Neuron (in vitro differentiated cells): ENCODE data around the gene MRPS31.
A peak's percentile ranks its signal among the peaks of the same experiment; 100 is the strongest.
"Not testable (repeated sequence)": the region's sequence is repeated elsewhere in the genome, so short reads cannot be mapped to it uniquely, and the experiment has no call there.

Experiments used
- H2AFZ ChIP-seq: one replicate; pipeline ENCODE4 v1.6.1; 2013; ENCODE audit warnings: low read depth, mild to moderate bottlenecking, inconsistent platforms, low read length, moderate library complexity
- H3K27me3 ChIP-seq: one replicate; pipeline ENCODE4 v1.6.1; 2013; ENCODE audit warnings: low read length; ENCODE audit not compliant: insufficient read depth
- H3K36me3 ChIP-seq: one replicate; pipeline ENCODE4 v1.6.1; 2013; ENCODE audit warnings: low read length; ENCODE audit not compliant: insufficient read depth
- H3K4me1 ChIP-seq: one replicate; pipeline ENCODE4 v1.6.1; 2013; ENCODE audit warnings: low read length; ENCODE audit not compliant: insufficient read depth
- H3K4me3 ChIP-seq: 2 replicates; pipeline ENCODE4 v1.5.1; 2013; ENCODE audit warnings: mild to moderate bottlenecking, low read length, moderate library complexity
- H3K9me3 ChIP-seq: one replicate; pipeline ENCODE4 v1.6.1; 2013; ENCODE audit warnings: low read length

Gene MRPS31

GRCh38 chr13:40799508-40799907 lies 28.5 kb upstream of the MRPS31 start:
- H3K9me3 ChIP-seq: no peaks in the 10 kb centered on the region
- H3K4me3 ChIP-seq: no peak overlapping the region
- H3K36me3 ChIP-seq: peaks cover 49% of the 10 kb centered on the region
- H3K4me1 ChIP-seq: no peaks in the 10 kb centered on the region
- H3K27me3 ChIP-seq: no peaks in the 10 kb centered on the region
- no peak overlapping the region for H2AFZ ChIP-seq

- no peak overlapping the region for H2AFZ ChIP-seq
- no peak overlapping the region for H3K4me3 ChIP-seq
- no peaks in the 10 kb centered on the region for H3K4me1 ChIP-seq
- H3K36me3 ChIP-seq: peaks cover 47% of the 10 kb centered on the region
- H3K27me3 ChIP-seq: no peaks in the 10 kb centered on the region
- H3K9me3 ChIP-seq: no peaks in the 10 kb centered on the region
Observed at GRCh38 chr13:40798380-40798779, 27.4 kb upstream of the MRPS31 start.

GRCh38 chr13:40796649-40797048 lies 25.7 kb upstream of the MRPS31 start:
- Histone ChIP-seq H2AFZ (no peak overlapping the region), H3K36me3 (peaks cover 40% of the 10 kb centered on the region), H3K27me3 (no peaks in the 10 kb centered on the region)

GRCh38 chr13:40794414-40795368 lies 23.7 kb upstream of the MRPS31 start:
- Histone ChIP-seq H3K4me1 (no peaks in the 10 kb centered on the region), H3K27me3 (no peaks in the 10 kb centered on the region), H3K36me3 (peaks cover 31% of the 10 kb centered on the region), H2AFZ (no peak overlapping the region), H3K9me3 (no peaks in the 10 kb centered on the region), H3K4me3 (no peak overlapping the region)

More at GRCh38 chr13:40796649-40797048, 25.7 kb upstream of the MRPS31 start:
- no peaks in the 10 kb centered on the region for H3K9me3 ChIP-seq
- no peaks in the 10 kb centered on the region for H3K4me1 ChIP-seq
- no peak overlapping the region for H3K4me3 ChIP-seq

GRCh38 chr13:40793339-40793738 lies 22.3 kb upstream of the MRPS31 start:
- Histone ChIP-seq H3K36me3 (peaks cover 19% of the 10 kb centered on the region), H3K27me3 (no peaks in the 10 kb centered on the region), H2AFZ (no peak overlapping the region), H3K4me3 (no peak overlapping the region), H3K4me1 (no peaks in the 10 kb centered on the region), H3K9me3 (no peaks in the 10 kb centered on the region)

- Histone ChIP-seq H3K4me1 (no peaks in the 10 kb centered on the region), H2AFZ (no peak overlapping the region), H3K36me3 (peaks cover 15% of the 10 kb centered on the region), H3K27me3 (no peaks in the 10 kb centered on the region), H3K4me3 (no peak overlapping the region), H3K9me3 (no peaks in the 10 kb centered on the region)
Observed at GRCh38 chr13:40792284-40793051, 21.5 kb upstream of the MRPS31 start.

- no peaks in the 10 kb centered on the region for H3K4me1 ChIP-seq
- peak overlapping the region; percentile 93 for H3K4me3 ChIP-seq
- peaks cover 7% of the 10 kb centered on the region for H3K36me3 ChIP-seq
- H3K9me3 ChIP-seq: no peaks in the 10 kb centered on the region
- no peaks in the 10 kb centered on the region for H3K27me3 ChIP-seq
- H2AFZ ChIP-seq: peak overlapping the region; percentile 98
Observed at GRCh38 chr13:40790154-40790616, 19.2 kb upstream of the MRPS31 start.

GRCh38 chr13:40789275-40790153 lies 18.5 kb upstream of the MRPS31 start, which contains the start of gene SLC25A15:
Gene SLC25A15, plus strand, starts transcription at chr13:40789611. Its CDS starts 3,616 bp downstream, at chr13:40793227.
- Histone ChIP-seq H3K4me3 (peak within 1 kb of the TSS; percentile 93), H3K9me3 (no peaks in the 10 kb centered on the region), H2AFZ (peak within 1 kb of the TSS; percentile 98), H3K27me3 (no peaks in the 10 kb centered on the region), H3K4me1 (no peaks in the 10 kb centered on the region), H3K36me3 (peaks cover 5% of the 10 kb centered on the region)

- H3K36me3 ChIP-seq, H3K4me1 ChIP-seq, H3K27me3 ChIP-seq, H3K9me3 ChIP-seq: not testable (repeated sequence)
- Histone ChIP-seq H2AFZ (peak overlapping the region; percentile 98), H3K4me3 (peak overlapping the region; percentile 93)
Observed at GRCh38 chr13:40788540-40789274, 17.7 kb upstream of the MRPS31 start.

GRCh38 chr13:40787062-40787461 lies 16.1 kb upstream of the MRPS31 start:
- no peak overlapping the region for H3K4me3 ChIP-seq
- no peaks in the 10 kb centered on the region for H3K36me3 ChIP-seq
- no peak overlapping the region for H2AFZ ChIP-seq
- no peaks in the 10 kb centered on the region for H3K9me3 ChIP-seq
- no peaks in the 10 kb centered on the region for H3K27me3 ChIP-seq
- H3K4me1 ChIP-seq: no peaks in the 10 kb centered on the region

- Histone ChIP-seq H3K9me3 (no peaks in the 10 kb centered on the region), H3K36me3 (no peaks in the 10 kb centered on the region), H2AFZ (no peak overlapping the region), H3K4me3 (no peak overlapping the region), H3K4me1 (no peaks in the 10 kb centered on the region), H3K27me3 (no peaks in the 10 kb centered on the region)
Observed at GRCh38 chr13:40786568-40786996, 15.6 kb upstream of the MRPS31 start.

GRCh38 chr13:40784540-40784939 lies 13.6 kb upstream of the MRPS31 start:
- Histone ChIP-seq H2AFZ (no peak overlapping the region), H3K4me1 (no peaks in the 10 kb centered on the region), H3K27me3 (no peaks in the 10 kb centered on the region), H3K4me3 (no peak overlapping the region), H3K36me3 (no peaks in the 10 kb centered on the region), H3K9me3 (no peaks in the 10 kb centered on the region)
